Stimulated activated CD4-positive, alpha-beta T cell treated with anti-CD3 and anti-CD28 coated beads, Interleukin-1b, Interleukin-23, amount 100 ng/mL, for 48 hours (primary cell): ENCODE measurements around the gene KIRREL2.
"Not testable (repeated sequence)": the region's sequence is repeated elsewhere in the genome, so short reads cannot be mapped to it uniquely, and the experiment has no call there.

Experiments used
- DNase-seq: peaks from one replicate; pipeline ENCODE4 v3.0.0-alpha.2; 2020

Gene KIRREL2

DNA sequence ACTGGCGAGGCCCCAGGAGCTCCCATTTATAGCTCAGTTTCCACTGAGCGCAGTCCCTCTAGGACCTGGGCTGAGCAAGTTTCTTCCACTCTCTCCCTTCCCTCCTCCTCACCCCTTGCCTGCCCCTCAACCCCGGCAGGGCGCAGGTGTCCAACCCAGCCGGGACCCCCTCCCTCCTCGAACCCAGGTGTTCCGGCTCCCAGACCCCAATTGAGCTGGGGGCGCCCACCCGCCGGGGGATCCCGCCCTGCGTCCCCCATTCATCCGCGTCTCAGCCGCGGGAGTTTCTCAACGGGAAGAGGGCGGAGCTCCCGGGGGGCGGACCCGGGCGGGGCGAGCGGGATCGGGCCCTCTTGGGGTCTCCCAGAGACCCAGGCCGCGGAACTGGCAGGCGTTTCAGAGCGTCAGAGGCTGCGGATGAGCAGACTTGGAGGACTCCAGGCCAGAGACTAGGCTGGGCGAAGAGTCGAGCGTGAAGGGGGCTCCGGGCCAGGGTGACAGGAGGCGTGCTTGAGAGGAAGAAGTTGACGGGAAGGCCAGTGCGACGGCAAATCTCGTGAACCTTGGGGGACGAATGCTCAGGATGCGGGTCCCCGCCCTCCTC lies at the start of gene KIRREL2:
KIRREL2 (plus strand) TSS at position 366 of the 604 bp plus-strand sequence; CDS start at position 575, 209 bp downstream.
- no peak for DNase-seq

DNA sequence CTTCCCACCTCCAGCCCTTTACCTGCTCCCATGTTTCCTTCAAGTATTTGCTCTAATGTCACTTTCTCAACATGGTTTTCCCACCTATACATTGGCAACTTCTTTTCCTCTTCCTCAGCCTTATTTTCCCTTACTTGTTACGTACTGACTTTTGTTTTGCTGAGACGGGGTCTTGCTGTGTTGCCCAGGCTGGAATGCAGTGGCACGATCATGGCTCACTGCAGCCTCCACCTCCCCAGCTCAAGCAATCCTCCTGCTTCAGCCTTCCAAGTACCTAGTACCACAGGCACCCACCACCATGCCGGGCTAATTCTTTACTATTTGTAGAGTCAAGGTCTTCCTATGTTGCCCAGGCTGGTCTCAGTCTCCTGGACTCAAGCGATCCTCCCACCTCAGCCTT lies 49.1 kb upstream of the KIRREL2 start:
- no peak for DNase-seq

DNA sequence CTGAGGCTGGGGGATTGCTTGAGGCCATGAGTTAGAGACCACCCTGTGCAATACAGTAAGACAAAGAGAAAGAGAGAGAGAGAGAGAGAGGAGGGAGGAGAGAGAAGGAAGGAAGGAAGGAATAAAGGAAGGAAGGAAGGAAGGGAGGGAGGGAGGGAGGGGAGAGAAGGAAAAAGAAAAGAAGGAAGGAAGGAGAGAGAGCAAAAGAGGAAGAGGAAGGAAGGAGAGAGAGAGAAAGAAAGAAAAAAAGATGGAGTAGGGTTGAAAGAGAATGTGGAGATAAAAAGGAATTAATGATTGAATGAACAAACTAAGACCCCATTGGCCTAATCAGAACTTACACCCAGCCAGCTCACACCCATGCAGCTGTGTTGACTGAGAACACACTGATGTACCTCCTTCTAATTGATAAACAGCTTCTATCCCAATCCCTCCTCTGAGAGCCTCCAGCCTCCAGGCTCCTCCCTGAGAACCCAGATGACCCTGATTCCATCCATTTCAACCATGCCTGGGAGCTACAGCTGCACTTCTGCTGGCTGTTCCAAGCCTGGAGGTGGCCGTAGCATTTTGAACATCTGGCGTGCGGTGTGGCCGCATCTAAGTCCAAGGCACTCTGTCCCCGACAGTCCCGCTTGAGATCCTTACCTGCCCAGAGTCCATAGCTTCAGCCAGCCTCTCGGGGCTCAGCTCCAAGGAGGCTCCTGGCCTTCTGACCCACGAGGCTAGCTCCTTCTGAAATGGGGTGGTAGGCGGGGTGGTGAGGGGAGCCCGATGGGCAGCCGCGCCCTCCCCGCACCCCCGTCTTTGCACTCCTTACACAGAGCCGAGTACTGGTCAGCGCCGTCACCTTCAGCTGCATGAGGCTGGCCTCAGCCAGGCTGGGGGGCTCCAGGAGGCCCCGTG lies 45.1 kb upstream of the KIRREL2 start:
- DNase-seq = no peak

DNA sequence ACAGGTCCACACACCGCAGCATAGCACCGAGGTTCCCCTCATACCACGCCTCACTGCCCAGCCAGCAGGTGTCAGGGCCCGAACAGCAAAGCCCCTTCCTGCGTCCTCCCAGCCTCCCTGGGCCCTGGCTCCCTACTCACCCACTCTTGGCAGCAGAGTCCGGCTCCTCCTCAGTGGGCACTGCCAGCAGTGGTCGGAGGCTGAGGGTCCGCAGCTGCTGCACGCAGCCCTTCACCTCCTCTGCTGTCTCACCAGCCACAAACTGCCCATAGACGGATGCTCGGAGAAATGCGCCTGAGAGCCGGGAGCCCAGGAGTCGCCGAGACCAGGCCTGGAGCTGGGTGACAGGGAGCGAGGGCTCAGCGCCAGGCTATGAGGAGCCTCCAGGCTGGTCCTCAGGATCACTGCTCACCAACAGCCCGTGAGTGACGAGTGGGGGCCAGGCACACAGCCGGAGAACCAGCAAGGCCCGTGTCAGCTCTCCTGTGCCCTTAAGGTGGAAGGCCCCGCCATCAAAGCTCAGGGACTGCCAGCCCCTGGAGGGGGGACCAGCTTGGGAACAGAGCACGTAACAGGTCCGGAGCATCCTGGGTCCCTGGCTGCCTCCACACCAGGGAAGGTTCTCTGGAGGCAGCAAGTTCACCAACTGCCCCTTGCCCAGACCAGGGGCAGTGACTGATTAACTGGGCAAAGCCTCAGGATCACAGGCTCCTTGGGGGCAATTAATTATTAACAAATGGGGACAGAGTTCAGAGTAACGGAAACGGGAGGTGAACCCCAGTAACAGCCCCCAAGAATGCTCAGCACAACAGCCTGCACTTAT lies 44.3 kb upstream of the KIRREL2 start, which contains the start of gene PRODH2:
PRODH2 (minus strand) TSS at position 626 of the 823 bp plus-strand sequence; CDS start at position 586, 40 bp downstream.
- no peak for DNase-seq

DNA sequence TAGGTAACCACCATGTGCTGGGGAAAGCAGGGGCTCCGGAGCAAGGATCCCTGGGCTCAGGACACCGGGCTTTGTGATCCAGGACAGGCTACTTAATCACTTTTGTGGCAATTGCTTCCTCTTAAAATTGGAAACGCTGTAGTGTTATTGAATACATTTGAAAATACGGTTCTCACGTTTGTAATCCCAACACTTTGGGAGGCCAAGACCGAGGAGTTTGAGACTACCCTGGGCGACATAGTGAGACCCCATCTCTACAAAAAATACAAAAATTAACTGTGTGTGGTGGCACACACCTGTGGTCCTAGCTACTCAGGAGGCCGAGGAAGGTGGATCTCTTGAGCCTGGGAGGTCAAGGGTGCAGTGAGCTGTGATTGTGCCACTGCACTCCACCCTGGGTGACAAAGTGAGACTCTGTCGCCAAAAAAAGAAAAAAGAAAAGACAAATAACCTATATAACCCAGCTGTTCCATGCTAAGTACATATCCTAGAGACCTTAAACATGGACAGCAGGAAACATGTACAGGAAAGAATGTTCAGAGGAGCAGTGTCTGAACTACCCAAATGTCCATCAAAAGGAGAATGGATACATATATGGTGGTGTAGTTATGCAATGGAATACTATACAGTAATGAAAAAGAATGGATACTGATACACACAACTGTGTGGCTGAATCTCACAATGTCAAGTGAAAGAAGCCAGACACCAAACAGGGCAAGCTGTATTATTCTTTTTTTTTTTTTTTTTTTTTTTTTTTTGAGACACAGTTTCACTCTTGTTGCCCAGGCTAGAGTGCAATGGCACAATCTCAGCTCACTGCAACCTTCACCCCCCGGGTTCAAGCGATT lies 43.4 kb upstream of the KIRREL2 start:
- DNase-seq = no peak

DNA sequence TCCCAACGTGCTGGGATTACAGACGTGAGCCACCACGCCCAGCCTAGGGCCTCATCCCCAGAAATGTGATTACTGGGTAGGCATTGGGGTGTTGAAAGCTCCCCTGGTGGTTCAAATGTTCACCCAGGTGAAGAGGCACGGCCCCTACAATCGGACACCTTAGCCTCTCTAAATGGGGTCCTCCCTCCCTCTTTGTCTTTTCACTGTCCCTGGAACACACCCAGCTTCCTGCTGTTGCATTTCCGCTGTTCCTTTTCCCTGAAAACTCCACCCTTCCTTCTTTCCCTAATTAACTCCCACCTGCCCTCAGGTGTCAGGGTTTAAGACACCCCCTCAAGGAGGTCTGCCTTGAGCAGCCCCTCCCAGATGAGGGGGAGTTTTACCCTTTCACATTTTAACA lies 40.4 kb upstream of the KIRREL2 start:
- DNase-seq = no peak

DNA sequence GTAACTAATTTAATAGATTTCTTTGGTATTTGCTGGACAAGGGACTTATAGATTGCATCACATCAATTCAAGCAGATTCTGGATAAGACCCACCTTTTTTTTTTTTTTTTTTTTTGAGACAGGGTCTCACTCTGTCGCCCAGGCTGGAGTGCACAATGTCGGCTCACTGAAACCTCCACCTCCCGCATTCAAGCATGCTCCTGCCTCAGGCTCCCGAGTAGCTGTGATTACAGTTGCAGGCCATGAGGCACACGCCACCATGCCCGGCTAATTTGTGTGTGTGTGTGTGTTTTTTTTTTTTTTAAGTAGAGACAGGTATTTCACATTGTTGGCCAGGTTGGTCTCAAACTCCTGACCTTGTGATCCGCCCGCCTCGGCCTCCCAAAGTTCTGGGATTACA lies 39.9 kb upstream of the KIRREL2 start:
- no peak for DNase-seq

DNA sequence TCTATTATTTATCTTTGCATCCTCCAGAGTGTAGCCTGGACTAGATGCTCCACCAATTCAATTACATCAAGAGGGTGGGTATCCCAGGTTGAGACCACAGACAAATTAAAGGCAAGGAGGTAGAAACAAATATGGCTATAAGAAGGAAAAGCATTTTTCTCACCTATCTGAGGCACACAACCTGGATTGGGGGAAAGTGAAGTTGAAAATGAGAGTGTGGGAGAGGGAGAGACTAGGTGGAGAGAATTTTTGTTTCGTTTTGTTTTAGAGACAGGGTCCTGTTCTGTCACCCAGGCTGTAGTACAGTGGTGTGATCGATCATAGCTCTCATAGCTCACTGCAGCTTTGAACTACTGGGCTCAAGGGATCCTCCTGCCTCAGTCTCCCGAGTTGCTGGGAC lies 38.3 kb upstream of the KIRREL2 start:
- no peak for DNase-seq

DNA sequence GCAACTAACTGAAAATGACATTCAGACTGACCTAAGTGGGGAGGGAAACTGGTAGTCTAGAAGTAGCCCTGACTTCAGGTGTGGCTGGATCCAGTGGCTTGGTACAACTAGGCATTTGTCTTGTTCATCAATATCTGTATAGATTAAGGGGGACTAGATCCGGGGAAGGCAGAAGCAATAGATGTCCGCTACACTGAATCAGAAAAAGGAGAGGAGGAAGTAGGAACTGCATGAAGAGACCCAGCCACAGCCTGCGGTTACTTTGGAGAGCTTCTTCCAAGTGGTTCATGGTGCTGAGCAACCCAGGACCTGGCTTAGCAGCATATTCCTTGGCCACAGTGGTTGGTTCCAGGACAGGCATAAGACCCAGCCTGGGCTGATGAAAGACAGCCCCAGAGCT lies 34.1 kb upstream of the KIRREL2 start:
- no peak for DNase-seq

DNA sequence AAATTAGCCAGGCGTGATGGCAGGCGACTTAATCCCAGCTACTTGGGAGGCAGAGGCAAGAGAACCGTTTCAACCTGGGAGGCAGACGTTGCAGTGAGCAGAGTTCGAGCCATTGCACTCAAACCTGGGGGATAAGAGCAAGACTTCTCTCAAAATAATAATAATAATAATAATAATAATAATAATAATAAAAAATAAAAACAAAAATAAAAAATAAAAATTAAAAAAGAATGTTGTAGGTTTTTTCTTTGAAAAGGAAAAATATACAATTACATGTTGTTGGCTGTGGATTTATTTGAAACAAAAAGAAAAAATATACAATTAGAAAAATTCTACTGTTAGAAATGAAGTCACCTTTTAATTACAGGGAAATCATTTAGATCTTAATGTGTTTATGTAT lies 32.6 kb upstream of the KIRREL2 start:
- DNase-seq = no peak

DNA sequence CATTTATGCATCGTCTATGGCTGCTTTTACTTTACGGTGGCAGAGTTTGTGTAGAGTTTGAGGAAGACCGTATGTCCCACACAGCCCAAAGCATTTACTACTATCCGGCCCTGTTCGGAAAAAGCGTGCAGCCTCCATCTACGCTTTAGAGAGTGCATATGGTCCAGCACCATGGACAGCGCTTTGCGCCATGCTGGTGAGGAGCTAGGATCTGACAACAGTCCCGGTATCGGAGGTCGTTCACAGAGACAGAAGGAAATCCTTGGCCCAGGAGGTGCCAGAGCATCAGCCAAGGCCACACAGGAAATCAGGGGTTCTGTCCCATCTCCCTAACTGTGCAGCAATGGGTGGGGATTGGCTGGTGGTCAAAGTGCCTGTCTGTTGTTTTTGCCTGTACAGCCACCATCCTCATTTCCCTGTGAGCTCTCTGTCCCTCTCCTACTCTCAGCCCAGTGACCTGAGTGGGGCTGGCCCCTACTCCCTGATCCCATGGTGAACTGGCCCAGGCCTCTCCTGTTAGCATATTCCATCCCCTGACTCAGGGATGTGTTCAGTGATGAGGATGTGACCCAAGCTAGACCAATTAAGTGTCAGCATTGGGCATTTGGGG lies 27.9 kb upstream of the KIRREL2 start:
- DNase-seq = peak; percentile 38

DNA sequence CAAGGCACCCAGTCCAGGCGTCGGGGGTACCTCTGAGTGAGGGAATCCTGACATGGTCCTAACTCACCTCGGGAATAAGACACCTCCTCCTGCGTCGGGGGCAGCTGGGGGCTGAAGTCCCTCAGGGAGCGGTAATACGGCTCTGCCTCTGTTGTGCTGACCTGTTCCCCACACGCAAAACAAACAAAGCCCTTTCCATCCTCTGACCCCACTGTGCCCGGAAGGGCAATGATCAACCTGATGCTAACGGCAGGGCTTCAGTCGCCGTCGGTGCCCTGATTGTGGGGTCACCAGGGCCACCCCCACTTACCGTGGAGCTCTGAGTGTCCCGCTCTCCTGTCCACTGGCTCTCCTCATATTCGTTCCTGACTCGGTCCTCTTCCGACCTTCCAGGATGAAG lies 25.7 kb upstream of the KIRREL2 start:
- DNase-seq = no peak

DNA sequence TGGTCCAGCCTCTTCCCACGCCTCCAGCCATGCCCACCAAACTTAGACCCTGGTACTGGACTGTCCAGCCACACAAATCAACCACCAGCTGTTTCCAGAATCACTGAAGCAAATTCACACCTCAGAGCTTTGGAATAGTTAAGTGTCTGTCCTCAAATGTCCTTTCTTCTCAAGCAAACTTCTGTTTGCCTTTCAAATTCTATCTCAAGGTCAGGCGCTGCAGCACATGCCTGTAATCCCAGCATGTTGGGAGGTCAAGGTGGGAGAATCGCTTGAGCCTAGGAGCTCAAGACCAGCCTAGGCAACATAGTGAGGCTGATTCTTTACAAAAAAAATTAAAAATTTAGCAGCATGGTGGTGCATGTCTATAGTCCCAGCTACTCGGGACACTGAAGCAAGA lies 24.7 kb upstream of the KIRREL2 start:
- DNase-seq = no peak

DNA sequence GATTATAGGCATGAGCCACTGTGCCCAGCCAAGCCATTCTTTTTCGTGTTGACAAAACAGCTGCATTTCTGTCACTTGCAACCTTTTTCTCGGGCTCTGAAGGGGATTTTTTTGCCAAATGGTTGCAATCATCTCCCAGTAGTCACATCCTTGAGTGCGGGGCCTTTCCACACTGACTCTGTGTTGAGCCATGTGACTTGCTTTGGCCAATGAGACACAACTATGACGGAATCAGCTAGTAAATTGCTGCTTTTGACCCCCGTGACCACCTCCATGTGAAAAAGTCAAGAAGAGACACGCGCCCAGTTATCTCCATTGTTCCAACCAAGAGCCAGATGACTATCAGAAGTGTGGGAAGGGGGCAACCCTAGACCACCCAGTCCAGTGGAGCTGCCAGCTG lies 22.7 kb upstream of the KIRREL2 start:
- no peak for DNase-seq

DNA sequence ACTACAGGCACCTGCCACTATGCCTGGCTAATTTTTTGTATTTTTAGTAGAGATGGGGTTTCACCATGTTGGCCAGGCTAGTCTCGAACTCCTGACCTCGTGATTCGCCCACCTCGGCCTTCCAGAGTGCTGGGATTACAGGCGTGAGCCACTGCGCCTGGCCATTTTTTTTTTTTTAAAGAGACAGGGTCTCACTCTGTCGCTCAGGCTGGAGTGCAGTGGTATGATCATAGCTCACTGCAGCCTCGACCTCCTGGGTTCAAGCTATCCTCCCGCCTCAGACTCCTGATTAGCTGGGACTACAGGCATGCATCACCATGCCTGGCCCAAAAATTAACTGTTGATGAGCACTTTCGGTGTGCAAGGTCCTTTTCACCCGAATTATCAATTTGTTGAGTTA lies 20.6 kb upstream of the KIRREL2 start:
- DNase-seq = not testable (repeated sequence)

DNA sequence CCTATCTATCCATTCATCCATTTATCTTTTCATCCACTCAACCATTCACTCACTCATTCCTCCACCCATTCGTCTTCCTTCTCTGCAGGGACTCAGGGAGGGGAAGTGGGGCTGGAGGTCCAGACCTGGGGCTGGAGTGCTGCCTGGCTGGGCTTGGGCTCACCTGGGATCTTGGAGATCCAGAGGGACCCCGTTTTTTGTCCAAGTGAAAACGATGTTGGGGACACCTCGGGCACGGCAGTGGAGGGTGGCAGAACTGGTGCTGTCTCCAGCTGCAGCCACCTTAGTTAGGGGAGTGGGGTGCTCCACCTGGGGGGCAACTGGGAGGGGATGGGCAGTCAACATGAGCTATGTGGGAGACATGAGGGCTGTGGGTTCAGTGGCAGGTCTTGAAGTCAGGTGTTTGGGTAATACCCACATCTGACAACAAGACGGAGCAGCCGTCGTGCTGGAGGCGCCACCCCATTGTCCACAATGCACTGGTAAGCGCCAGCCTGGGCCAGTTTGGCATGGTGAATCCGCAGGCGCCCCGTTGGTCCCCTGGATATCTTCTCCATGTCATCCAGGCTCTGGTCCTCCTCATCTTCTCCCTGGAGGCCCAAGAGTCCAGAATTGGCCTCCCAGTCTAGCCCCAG lies 14.6 kb upstream of the KIRREL2 start:
- DNase-seq = no peak

DNA sequence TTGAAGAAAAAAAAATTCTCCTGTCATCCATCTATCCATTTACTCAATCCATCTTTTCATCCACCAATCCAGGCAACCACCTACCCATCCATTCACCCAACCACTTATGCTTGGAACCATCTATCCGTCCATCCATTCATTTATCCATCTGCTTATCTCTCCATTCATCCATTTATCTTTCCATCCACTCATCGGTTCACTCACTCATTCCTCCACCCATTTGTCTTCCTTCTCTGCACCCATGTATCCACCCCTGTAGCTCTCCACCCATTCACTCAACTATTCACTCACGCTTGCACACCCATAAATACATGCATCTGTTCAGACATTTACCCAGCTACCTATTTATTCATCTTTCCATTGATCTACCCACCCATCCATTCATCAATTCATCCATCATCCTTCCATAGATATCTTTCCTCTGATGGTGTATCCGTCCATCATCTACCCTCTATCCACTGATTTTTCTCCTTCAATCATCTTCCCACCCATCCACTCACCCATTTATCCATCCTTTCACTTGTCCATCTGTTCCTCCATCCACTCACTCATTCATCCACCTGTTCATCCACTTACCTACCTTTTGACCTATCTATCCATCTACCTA lies 13.9 kb upstream of the KIRREL2 start:
- DNase-seq = no peak

DNA sequence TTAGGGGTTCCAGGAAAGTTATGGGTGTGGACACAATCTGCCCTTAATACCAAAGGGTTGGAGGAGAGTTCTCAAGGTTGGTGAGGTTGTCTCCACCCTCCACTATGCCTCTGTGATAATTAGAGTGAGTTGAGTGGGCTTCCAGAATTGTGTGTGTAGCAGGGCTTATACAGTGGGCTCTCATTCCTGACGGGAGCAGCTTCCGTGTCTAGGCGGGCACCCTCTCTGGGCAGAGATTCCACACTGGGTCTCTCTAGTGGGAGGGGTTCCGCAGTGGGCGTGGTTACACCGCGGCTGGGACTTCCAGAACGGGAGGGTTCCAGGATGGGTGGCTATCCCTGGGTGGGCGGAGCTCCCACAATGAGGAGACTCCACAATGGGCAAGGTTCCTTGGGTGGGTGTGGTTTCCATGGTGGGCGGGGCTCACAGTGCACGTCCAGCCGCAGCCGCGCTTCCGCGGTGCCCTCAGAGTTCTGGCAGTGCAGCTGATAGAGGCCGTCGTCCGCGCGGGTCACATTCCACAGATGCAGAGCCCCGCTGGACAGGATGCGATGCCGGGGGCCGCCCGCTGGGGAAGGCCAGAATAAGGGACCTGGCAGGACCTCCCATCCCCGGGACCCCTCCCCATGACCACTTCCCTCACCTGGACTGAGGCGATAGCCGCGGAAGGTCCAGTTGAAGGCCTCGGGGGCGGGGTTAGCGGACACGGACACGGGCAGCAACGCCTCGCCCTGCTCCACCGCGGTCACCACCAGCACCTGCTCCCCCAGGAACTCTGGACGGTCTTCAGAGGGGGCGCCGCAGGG lies 12.8 kb upstream of the KIRREL2 start:
- DNase-seq = no peak

DNA sequence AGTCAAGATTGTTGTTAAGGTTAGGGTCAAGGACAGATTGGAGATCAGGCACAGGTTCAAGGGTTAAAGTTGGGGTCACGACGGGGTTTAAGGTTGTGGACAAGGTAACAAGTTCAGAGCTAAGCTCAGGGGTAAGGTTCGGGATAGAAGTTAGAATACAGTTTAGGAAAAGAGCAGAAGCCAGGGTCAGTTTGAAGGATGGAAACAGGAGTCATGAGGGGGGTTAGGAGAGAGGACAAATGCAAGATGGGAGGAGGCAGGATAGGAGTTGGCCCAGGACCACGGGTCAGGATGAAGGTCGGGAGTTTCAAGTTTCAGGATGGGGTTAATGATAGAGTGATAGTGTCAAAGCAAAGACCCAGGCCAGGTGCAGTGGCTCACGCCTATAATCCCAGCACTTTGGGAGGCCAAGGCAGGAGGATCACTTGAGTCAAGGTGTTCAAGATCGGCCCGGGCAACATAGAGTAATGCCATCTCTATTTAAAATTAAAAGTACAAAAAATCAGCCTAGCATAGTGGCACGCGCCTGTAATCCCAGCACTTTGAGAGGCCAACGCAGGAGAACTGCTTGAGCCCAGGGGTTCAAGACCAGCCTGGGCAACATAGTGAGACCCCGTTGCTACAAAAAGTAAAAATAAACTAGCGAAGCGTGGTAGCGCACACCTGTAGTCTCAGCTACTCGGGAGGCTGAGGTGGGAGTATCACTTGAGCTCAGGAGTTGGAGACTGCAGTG lies 12.1 kb upstream of the KIRREL2 start:
- no peak for DNase-seq
